IMR-90 (cell line): ENCODE data around the gene ADGRF4. TPM values are rescaled to one million over a fixed set of nuclear protein-coding genes. Genes with fewer than 3 reads are reported as not detected.

Experiments
- ATAC-seq: fragments of 200-7000 bp; cut with Tn5 transposase; 2 replicates; pipeline ENCODE4 v1.9.1; 2020; ENCODE audit warnings: low read depth, mild to moderate bottlenecking, moderate library complexity
- BruUV-seq: library from RNA; stranded (reverse); fragments of 400-500 nt; replicated peaks from 2 replicates; lab custom pipeline; 2021; lab: Mats Ljungman, UMichigan
- CTCF ChIA-PET: fragments of 300-600 bp; formaldehyde crosslinking; extraction: SDS; loops from one replicate; lab custom pipeline; 2021; ENCODE audit warnings: antibody characterized with exemption; lab: Yijun Ruan, JAX
- POLR2A ChIA-PET: fragments of 300-600 bp; sonication (Branson Sonifier 250); formaldehyde crosslinking; loops from one replicate; lab custom pipeline; 2022; ENCODE audit warnings: antibody characterized with exemption; ENCODE audit not compliant: unreplicated experiment; lab: Charles Lee
- DNase-seq: peaks from one replicate; pipeline ENCODE4 v3.0.0; 2013
- H2AFZ ChIP-seq: replicated peaks from 2 replicates; pipeline ENCODE3; 2013; ENCODE audit warnings: low read length, mild to moderate bottlenecking; ENCODE audit not compliant: poor library complexity
- H2AK5ac ChIP-seq: 2 replicates; pipeline ENCODE4 v1.6.1; 2013; ENCODE audit warnings: low read depth, low read length, inconsistent platforms
- H2AK9ac ChIP-seq: replicated peaks from 2 replicates; pipeline ENCODE3; 2013; ENCODE audit warnings: mild to moderate bottlenecking, low read depth, low read length, moderate library complexity; ENCODE audit not compliant: poor library complexity
- H2BK120ac ChIP-seq: 2 replicates; pipeline ENCODE4 v1.6.1; 2013; ENCODE audit warnings: low read depth, low read length, inconsistent platforms
- H2BK15ac ChIP-seq: 3 replicates; pipeline ENCODE4 v1.6.1; 2013; ENCODE audit warnings: low read depth, low read length, inconsistent platforms
- H2BK20ac ChIP-seq: 2 replicates; pipeline ENCODE4 v1.6.1; 2013; ENCODE audit warnings: low read depth, mild to moderate bottlenecking, inconsistent platforms, low read length, moderate library complexity
- H2BK5ac ChIP-seq: 2 replicates; pipeline ENCODE4 v1.6.1; 2013; ENCODE audit warnings: mild to moderate bottlenecking, low read depth, low read length, inconsistent platforms; ENCODE audit not compliant: poor library complexity, severe bottlenecking
- H3K14ac ChIP-seq: replicated peaks from 2 replicates; pipeline ENCODE4 v1.6.1; 2013; ENCODE audit warnings: low read depth, low read length, inconsistent platforms
- H3K18ac ChIP-seq: 2 replicates; pipeline ENCODE4 v1.6.1; 2013; ENCODE audit warnings: low read depth, low read length, control low read depth
- H3K23ac ChIP-seq: 2 replicates; pipeline ENCODE4 v1.6.1; 2013; ENCODE audit warnings: low read depth, low read length, inconsistent platforms
- H3K27ac ChIP-seq: 2 replicates; pipeline ENCODE4 v1.5.1; 2013; ENCODE audit warnings: mild to moderate bottlenecking, control low read depth, low read length; ENCODE audit not compliant: insufficient read depth
- H3K27me3 ChIP-seq: 2 replicates; pipeline ENCODE4 v1.6.1; 2013; ENCODE audit warnings: low read length; ENCODE audit not compliant: control insufficient read depth, insufficient read depth
- H3K36me3 ChIP-seq: 2 replicates; pipeline ENCODE4 v1.6.1; 2013; ENCODE audit warnings: low read length, mixed read lengths; ENCODE audit not compliant: control insufficient read depth, insufficient read depth
- H3K4ac ChIP-seq: 2 replicates; pipeline ENCODE4 v1.6.1; 2013; ENCODE audit warnings: low read depth, low read length, inconsistent platforms
- H3K4me1 ChIP-seq: 2 replicates; pipeline ENCODE4 v1.6.1; 2013; ENCODE audit warnings: low read length, mixed read lengths; ENCODE audit not compliant: control insufficient read depth, insufficient read depth
- H3K4me2 ChIP-seq: 2 replicates; pipeline ENCODE4 v1.6.1; 2013; ENCODE audit warnings: low read depth, mild to moderate bottlenecking, control low read depth, low read length, moderate library complexity
- H3K4me3 ChIP-seq: 2 replicates; pipeline ENCODE4 v1.5.1; 2013; ENCODE audit warnings: low read depth, mild to moderate bottlenecking, control low read depth, low read length, moderate library complexity; ENCODE audit not compliant: insufficient read depth
- H3K56ac ChIP-seq: 2 replicates; pipeline ENCODE4 v1.6.1; 2013; ENCODE audit warnings: low read length, inconsistent platforms; ENCODE audit not compliant: insufficient read depth; ENCODE audit errors: extremely low read depth
- H3K79me1 ChIP-seq, 2 experiments: 2 replicates each; pipeline ENCODE4 v1.6.1; 2013; ENCODE audit warnings: low read length in 2 of 2, inconsistent platforms in 1 of 2, low read depth in 1 of 2
- H3K9ac ChIP-seq: 2 replicates; pipeline ENCODE4 v1.6.1; 2013; ENCODE audit warnings: low read depth, low read length, control low read depth
- H3K9me1 ChIP-seq: 2 replicates; pipeline ENCODE4 v1.6.1; 2013; ENCODE audit warnings: low read length, inconsistent platforms; ENCODE audit not compliant: insufficient read depth
- H3K9me3 ChIP-seq: 2 replicates; pipeline ENCODE4 v1.6.1; 2013; ENCODE audit warnings: low read length; ENCODE audit not compliant: control insufficient read depth, insufficient read depth
- H4K20me1 ChIP-seq: 2 replicates; pipeline ENCODE4 v1.6.1; 2013; ENCODE audit warnings: low read length, inconsistent platforms; ENCODE audit not compliant: insufficient read depth
- H4K5ac ChIP-seq: 2 replicates; pipeline ENCODE4 v1.6.1; 2013; ENCODE audit warnings: mild to moderate bottlenecking, low read depth, low read length, control low read depth
- H4K8ac ChIP-seq, 2 experiments: 2 replicates each; pipeline ENCODE4 v1.6.1; 2013; ENCODE audit warnings: low read depth in 2 of 2, low read length in 2 of 2, control low read depth in 1 of 2, inconsistent platforms in 1 of 2
- H4K91ac ChIP-seq: 2 replicates; pipeline ENCODE4 v1.6.1; 2013; ENCODE audit warnings: low read depth, low read length, inconsistent platforms; ENCODE audit not compliant: insufficient read depth
- BHLHE40 ChIP-seq: fragments of 150-350 bp; IDR thresholded peaks from 2 replicates; pipeline ENCODE4 v1.6.1; 2016; ENCODE audit warnings: mild to moderate bottlenecking, low read depth, low read length
- CEBPB ChIP-seq: IDR thresholded peaks from 2 replicates; pipeline ENCODE4 v1.6.1; 2012; ENCODE audit warnings: low read depth, low read length, improper control_type of control experiment
- CHD1 ChIP-seq: IDR thresholded peaks from 2 replicates; pipeline ENCODE4 v1.6.1; 2012; ENCODE audit warnings: low read depth, low read length, improper control_type of control experiment
- FOS ChIP-seq: fragments of 150-350 bp; IDR thresholded peaks from 2 replicates; pipeline ENCODE4 v1.6.1; 2016; ENCODE audit warnings: low read depth, low read length
- MAFK ChIP-seq: IDR thresholded peaks from 2 replicates; pipeline ENCODE4 v1.6.1; 2012; ENCODE audit warnings: low read depth, low read length, improper control_type of control experiment
- MAZ ChIP-seq: IDR thresholded peaks from 2 replicates; pipeline ENCODE4 v1.6.1; 2012; ENCODE audit warnings: low read depth, mild to moderate bottlenecking, low read length, improper control_type of control experiment, moderate library complexity, borderline replicate concordance
- MXI1 ChIP-seq: IDR thresholded peaks from 2 replicates; pipeline ENCODE4 v1.6.1; 2012; ENCODE audit warnings: low read depth, mild to moderate bottlenecking, low read length, moderate library complexity, borderline replicate concordance
- NFE2L2 ChIP-seq: fragments of 150-350 bp; IDR thresholded peaks from 2 replicates; pipeline ENCODE4 v1.6.1; 2016; ENCODE audit warnings: low read depth, mild to moderate bottlenecking, low read length
- POLR2A ChIP-seq: IDR thresholded peaks from 2 replicates; pipeline ENCODE4 v1.6.1; 2012; ENCODE audit warnings: mild to moderate bottlenecking, low read depth, low read length
- RAD21 ChIP-seq: IDR thresholded peaks from 2 replicates; pipeline ENCODE4 v1.6.1; 2012; ENCODE audit warnings: low read length, improper control_type of control experiment
- RFX5 ChIP-seq: IDR thresholded peaks from 2 replicates; pipeline ENCODE4 v1.8.0; 2012; ENCODE audit warnings: low read depth, mild to moderate bottlenecking, low read length, moderate library complexity
- SMC3 ChIP-seq: fragments of 150-350 bp; IDR thresholded peaks from 2 replicates; pipeline ENCODE4 v1.6.1; 2016; ENCODE audit warnings: low read depth, mild to moderate bottlenecking, antibody characterized with exemption, low read length, moderate library complexity
- USF2 ChIP-seq: fragments of 150-350 bp; IDR thresholded peaks from 2 replicates; pipeline ENCODE4 v1.6.1; 2017; ENCODE audit warnings: mild to moderate bottlenecking, antibody characterized with exemption, low read length, low read depth
- WGBS, 2 experiments: methylation state at CpG; one replicate each; pipeline versions ENCODE4 v1.1.5 to v1.1.7; 2013; ENCODE audit warnings: missing lambda C conversion rate in 2 of 2; ENCODE audit not compliant: insufficient read length in 1 of 2; ENCODE audit errors: extremely low coverage in 2 of 2; 5-methylcytosine and 5-hydroxymethylcytosine counted together
- dilution Hi-C: fragments of 300-500 bp; cut with HindIII; formaldehyde crosslinking; loops from one replicate; pipeline ENCODE4 v1.14.3; 2018; ENCODE audit warnings: low sequenced_read_pairs; ENCODE audit not compliant: unreplicated experiment
- in situ Hi-C: fragments of 300-500 bp; cut with MboI; formaldehyde crosslinking; loops from 3 replicates; pipeline ENCODE4 v1.14.3; 2019; ENCODE audit warnings: low sequenced_read_pairs, inconsistent platforms, mixed read lengths
- intact Hi-C: fragments of 100-400 bp; cut with micrococcal nuclease; formaldehyde crosslinking; loops from 2 replicates; pipeline ENCODE4 v1.10.0; 2022
- polyA plus RNA-seq, 3 experiments: library from polyadenylated mRNA; depleted of rRNA; stranded (reverse); fragments of >200 nt; gene quantifications; 2 replicates each; pipeline ENCODE4 v1.2.3, GENCODE V29; 2012; ENCODE audit warnings: low replicate concordance in 1 of 3
- total RNA-seq: library from RNA; depleted of rRNA; stranded (reverse); fragments of >200 nt; gene quantifications from 2 replicates; pipeline ENCODE4 v1.2.3, GENCODE V29; 2012
- TF ChIP-seq, protein P1 (sequence below): conservative IDR thresholded peaks from 2 replicates; pipeline ENCODE4 v1.5.1; 2012; ENCODE audit warnings: mild to moderate bottlenecking, low read depth, low read length, improper control_type of control experiment
- TF ChIP-seq, protein P2 (sequence below): fragments of 150-350 bp; IDR thresholded peaks from 2 replicates; pipeline ENCODE4 v1.6.1; 2016; ENCODE audit warnings: low read depth, mild to moderate bottlenecking, low read length, moderate library complexity, borderline replicate concordance

ADGRF4 gene
- total and polyA plus RNA-seq, 2 of the 4 experiments (the other 2 are of a cell fraction): under 0.01 to 0.02 TPM

DNA sequence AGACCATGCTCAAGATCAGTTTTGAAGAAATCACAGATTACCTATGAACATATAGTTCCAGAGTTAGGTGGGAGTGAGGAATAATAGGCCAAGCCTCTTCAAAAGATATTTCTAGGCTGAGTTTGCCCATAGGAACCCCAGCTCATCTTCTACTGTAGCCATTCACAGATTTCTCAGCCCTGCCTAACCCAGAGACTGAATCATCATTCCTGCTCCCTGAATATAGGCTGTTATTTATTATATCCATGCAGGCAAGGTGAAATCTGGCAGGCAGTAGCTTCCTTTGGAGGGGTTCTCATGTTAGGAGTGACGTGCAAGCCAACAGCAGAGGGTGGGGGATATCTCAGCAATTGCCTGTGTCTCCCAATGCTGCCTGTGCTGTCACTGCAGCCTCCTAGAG is 25.6 kb upstream of the ADGRF4 start:
- intact Hi-C loops (no loop called here), in situ Hi-C loops (no loop called here), dilution Hi-C loops (no loop called here)
- Histone ChIP-seq H3K4ac (no peak overlapping the region), H4K20me1 (no peaks in the 10 kb centered on the region), H3K4me3 (no peak overlapping the region), H3K56ac (no peak overlapping the region), H3K79me1 (no peaks in the 10 kb centered on the region), H3K9me3 (no peaks in the 10 kb centered on the region), H3K23ac (no peak overlapping the region), H3K18ac (no peak overlapping the region), H4K8ac (no peak overlapping the region), H2BK15ac (no peak overlapping the region), H3K14ac (no peak overlapping the region), H3K9me1 (no peaks in the 10 kb centered on the region), H3K36me3 (no peaks in the 10 kb centered on the region), H3K27me3 (no peaks in the 10 kb centered on the region), H2BK5ac (no peak overlapping the region), H4K5ac (no peak overlapping the region), H2AK9ac (no peak overlapping the region), H3K27ac (no peak overlapping the region), H2AFZ (no peak overlapping the region), H3K4me2 (no peak overlapping the region), H4K91ac (no peak overlapping the region), H2BK120ac (no peak overlapping the region), H3K4me1 (no peaks in the 10 kb centered on the region), H2BK20ac (no peak overlapping the region), H2AK5ac (no peak overlapping the region), H3K9ac (no peak overlapping the region)
- POLR2A ChIA-PET: no interaction called here
- CTCF ChIA-PET: no interaction called here
- BruUV-seq: no TSS peak
- TF ChIP-seq, protein P1, sequence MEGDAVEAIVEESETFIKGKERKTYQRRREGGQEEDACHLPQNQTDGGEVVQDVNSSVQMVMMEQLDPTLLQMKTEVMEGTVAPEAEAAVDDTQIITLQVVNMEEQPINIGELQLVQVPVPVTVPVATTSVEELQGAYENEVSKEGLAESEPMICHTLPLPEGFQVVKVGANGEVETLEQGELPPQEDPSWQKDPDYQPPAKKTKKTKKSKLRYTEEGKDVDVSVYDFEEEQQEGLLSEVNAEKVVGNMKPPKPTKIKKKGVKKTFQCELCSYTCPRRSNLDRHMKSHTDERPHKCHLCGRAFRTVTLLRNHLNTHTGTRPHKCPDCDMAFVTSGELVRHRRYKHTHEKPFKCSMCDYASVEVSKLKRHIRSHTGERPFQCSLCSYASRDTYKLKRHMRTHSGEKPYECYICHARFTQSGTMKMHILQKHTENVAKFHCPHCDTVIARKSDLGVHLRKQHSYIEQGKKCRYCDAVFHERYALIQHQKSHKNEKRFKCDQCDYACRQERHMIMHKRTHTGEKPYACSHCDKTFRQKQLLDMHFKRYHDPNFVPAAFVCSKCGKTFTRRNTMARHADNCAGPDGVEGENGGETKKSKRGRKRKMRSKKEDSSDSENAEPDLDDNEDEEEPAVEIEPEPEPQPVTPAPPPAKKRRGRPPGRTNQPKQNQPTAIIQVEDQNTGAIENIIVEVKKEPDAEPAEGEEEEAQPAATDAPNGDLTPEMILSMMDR: no peak
- TF ChIP-seq CHD1 (no peak), RFX5 (no peak), POLR2A (no peak), USF2 (no peak), FOS (no peak), BHLHE40 (no peak), NFE2L2 (no peak), RAD21 (no peak), MXI1 (no peak), CEBPB (no peak), MAFK (no peak), SMC3 (no peak), MAZ (no peak)
- TF ChIP-seq, protein P2, sequence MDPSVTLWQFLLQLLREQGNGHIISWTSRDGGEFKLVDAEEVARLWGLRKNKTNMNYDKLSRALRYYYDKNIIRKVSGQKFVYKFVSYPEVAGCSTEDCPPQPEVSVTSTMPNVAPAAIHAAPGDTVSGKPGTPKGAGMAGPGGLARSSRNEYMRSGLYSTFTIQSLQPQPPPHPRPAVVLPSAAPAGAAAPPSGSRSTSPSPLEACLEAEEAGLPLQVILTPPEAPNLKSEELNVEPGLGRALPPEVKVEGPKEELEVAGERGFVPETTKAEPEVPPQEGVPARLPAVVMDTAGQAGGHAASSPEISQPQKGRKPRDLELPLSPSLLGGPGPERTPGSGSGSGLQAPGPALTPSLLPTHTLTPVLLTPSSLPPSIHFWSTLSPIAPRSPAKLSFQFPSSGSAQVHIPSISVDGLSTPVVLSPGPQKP: no peak
- DNase-seq (no peak), ATAC-seq (no peak)
- 0% methylated on average over 1 of the region's 1 CpG; no CpG with 5 or more reads in 1 of the 2 experiments for whole genome bisulfite sequencing, 2 experiments
